H9 (cell line): ENCODE measurements around the gene POLN. TPM values are rescaled to one million over a fixed set of nuclear protein-coding genes. Genes with fewer than 3 reads are reported as not detected.
A peak's percentile ranks its signal among the peaks of the same experiment; 100 is the strongest.

ENCODE experiments used
- DNase-seq: peaks from one replicate; pipeline ENCODE4 v3.0.0-alpha.2; 2017
- H2AFZ ChIP-seq: one replicate; pipeline ENCODE4 v1.6.1; 2013; ENCODE audit warnings: mild to moderate bottlenecking, low read length, control low read depth, moderate library complexity
- H2AK5ac ChIP-seq: 2 replicates; pipeline ENCODE4 v1.6.1; 2013; ENCODE audit warnings: low read length, control low read depth, mixed read lengths; ENCODE audit not compliant: insufficient read length
- H2BK120ac ChIP-seq: one replicate; pipeline ENCODE4 v1.6.1; 2013; ENCODE audit warnings: low read depth, mild to moderate bottlenecking, low read length, control low read depth, inconsistent platforms; ENCODE audit not compliant: poor library complexity, severe bottlenecking
- H2BK12ac ChIP-seq: 2 replicates; pipeline ENCODE4 v1.6.1; 2013; ENCODE audit warnings: low read length, control low read depth, mixed read lengths, low read depth; ENCODE audit not compliant: insufficient read length
- H2BK15ac ChIP-seq: 2 replicates; pipeline ENCODE4 v1.6.1; 2013; ENCODE audit warnings: low read depth, low read length, control low read depth
- H2BK20ac ChIP-seq: one replicate; pipeline ENCODE4 v1.6.1; 2013; ENCODE audit warnings: low read depth, mild to moderate bottlenecking, low read length, control low read depth, inconsistent platforms; ENCODE audit not compliant: poor library complexity, severe bottlenecking
- H2BK5ac ChIP-seq: 2 replicates; pipeline ENCODE4 v1.6.1; 2013; ENCODE audit warnings: low read length, control low read depth, mixed read lengths; ENCODE audit not compliant: insufficient read length
- H3K14ac ChIP-seq: 2 replicates; pipeline ENCODE4 v1.6.1; 2013; ENCODE audit warnings: low read length, control low read depth; ENCODE audit not compliant: insufficient read depth
- H3K18ac ChIP-seq: 2 replicates; pipeline ENCODE4 v1.6.1; 2013; ENCODE audit warnings: low read depth, mild to moderate bottlenecking, mixed read lengths, low read length, control low read depth; ENCODE audit not compliant: insufficient read length
- H3K23ac ChIP-seq: 2 replicates; pipeline ENCODE4 v1.6.1; 2013; ENCODE audit warnings: low read length, control low read depth, mixed read lengths, low read depth; ENCODE audit not compliant: insufficient read length
- H3K23me2 ChIP-seq: 2 replicates; pipeline ENCODE4 v1.6.1; 2013; ENCODE audit warnings: low read depth, mild to moderate bottlenecking, mixed read lengths, low read length, control low read depth; ENCODE audit not compliant: insufficient read length, poor library complexity, severe bottlenecking
- H3K27ac ChIP-seq: 2 replicates; pipeline ENCODE4 v1.5.1; 2013; ENCODE audit warnings: low read length, control low read depth, mixed read lengths, low read depth; ENCODE audit not compliant: insufficient read length
- H3K27me3 ChIP-seq: 2 replicates; pipeline ENCODE4 v1.6.1; 2013; ENCODE audit warnings: low read length, control low read depth, inconsistent platforms; ENCODE audit not compliant: insufficient read depth
- H3K4ac ChIP-seq: 2 replicates; pipeline ENCODE4 v1.6.1; 2013; ENCODE audit warnings: low read depth, mild to moderate bottlenecking, control low read depth, inconsistent platforms, low read length, moderate library complexity
- H3K4me1 ChIP-seq: 2 replicates; pipeline ENCODE4 v1.6.1; 2013; ENCODE audit warnings: low read length, control low read depth, inconsistent platforms; ENCODE audit not compliant: insufficient read depth
- H3K4me2 ChIP-seq: 2 replicates; pipeline ENCODE4 v1.6.1; 2013; ENCODE audit warnings: low read length, control low read depth, mixed read lengths; ENCODE audit not compliant: insufficient read length, insufficient read depth
- H3K56ac ChIP-seq: 2 replicates; pipeline ENCODE4 v1.6.1; 2013; ENCODE audit warnings: low read depth, mild to moderate bottlenecking, mixed read lengths, low read length, control low read depth; ENCODE audit not compliant: insufficient read length
- H3K79me1 ChIP-seq: 2 replicates; pipeline ENCODE4 v1.6.1; 2013; ENCODE audit warnings: low read depth, mild to moderate bottlenecking, moderate library complexity, low read length, control low read depth, inconsistent platforms; ENCODE audit not compliant: insufficient read depth, poor library complexity, severe bottlenecking
- H3K79me2 ChIP-seq: 2 replicates; pipeline ENCODE4 v1.6.1; 2013; ENCODE audit warnings: low read length, control low read depth, inconsistent platforms; ENCODE audit not compliant: insufficient read depth
- H3K9ac ChIP-seq: 2 replicates; pipeline ENCODE4 v1.6.1; 2013; ENCODE audit warnings: low read length, control low read depth, mixed read lengths; ENCODE audit not compliant: insufficient read length; ENCODE audit errors: extremely low read depth
- H3K9me3 ChIP-seq: one replicate; pipeline ENCODE4 v1.6.1; 2013; ENCODE audit warnings: low read depth, low read length, inconsistent platforms; ENCODE audit not compliant: control insufficient read depth
- H3T11ph ChIP-seq: one replicate; pipeline ENCODE4 v1.6.1; 2013; ENCODE audit warnings: mild to moderate bottlenecking, low read length, control low read depth, inconsistent platforms
- H4K20me1 ChIP-seq: one replicate; pipeline ENCODE4 v1.6.1; 2013; ENCODE audit not compliant: control insufficient read depth, insufficient read length, insufficient read depth
- H4K5ac ChIP-seq: 2 replicates; pipeline ENCODE4 v1.6.1; 2013; ENCODE audit warnings: low read depth, mild to moderate bottlenecking, mixed read lengths, low read length, control low read depth; ENCODE audit not compliant: insufficient read length
- H4K8ac ChIP-seq: replicated peaks from 2 replicates; pipeline ENCODE4 v1.6.1; 2013; ENCODE audit warnings: low read length, control low read depth, mixed read lengths, low read depth; ENCODE audit not compliant: insufficient read length
- H4K91ac ChIP-seq: 2 replicates; pipeline ENCODE4 v1.6.1; 2013; ENCODE audit warnings: low read depth, mild to moderate bottlenecking, moderate library complexity, mixed read lengths, low read length, control low read depth; ENCODE audit not compliant: insufficient read length
- H3K27ac Mint-ChIP-seq, 3 experiments: 2 replicates in 2 of 3; 3 replicates in 1 of 3; pipeline ENCODE4 v1.8.0; 2020 to 2021; ENCODE audit warnings: mixed read lengths in 3 of 3, mild to moderate bottlenecking in 1 of 3, moderate library complexity in 1 of 3
- H3K27me3 Mint-ChIP-seq: 2 replicates; pipeline ENCODE4 v1.8.0; 2021; ENCODE audit warnings: low read depth, mild to moderate bottlenecking, moderate library complexity, mixed read lengths
- H3K36me3 Mint-ChIP-seq, 3 experiments: 2 replicates in 2 of 3; 3 replicates in 1 of 3; pipeline ENCODE4 v1.8.0; 2020 to 2021; ENCODE audit warnings: low read depth in 3 of 3, mixed read lengths in 3 of 3; ENCODE audit not compliant: insufficient read depth in 1 of 3
- H3K4me1 Mint-ChIP-seq, 2 experiments: 2 replicates each; pipeline ENCODE4 v1.8.0; 2020; ENCODE audit warnings: mixed read lengths in 2 of 2
- H3K4me3 Mint-ChIP-seq, 2 experiments: 2 replicates in 1 of 2; 3 replicates in 1 of 2; pipeline ENCODE4 v1.8.0; 2020 to 2021; ENCODE audit warnings: mild to moderate bottlenecking in 2 of 2, mixed read lengths in 2 of 2, moderate library complexity in 1 of 2
- H3K9me3 Mint-ChIP-seq, 2 experiments: 2 replicates in 1 of 2; 3 replicates in 1 of 2; pipeline ENCODE4 v1.8.0; 2020; ENCODE audit warnings: mild to moderate bottlenecking in 2 of 2, mixed read lengths in 2 of 2, moderate library complexity in 1 of 2
- WGBS: extraction: QIAGEN DNeasy Blood & Tissue Kit; methylation state at CpG from one replicate; pipeline ENCODE4 v1.1.7; 2013; ENCODE audit warnings: missing lambda C conversion rate, low lambda C conversion rate, mixed read lengths; ENCODE audit not compliant: insufficient read length; ENCODE audit errors: extremely low coverage; 5-methylcytosine and 5-hydroxymethylcytosine counted together
- total RNA-seq: library from RNA; stranded (reverse); gene quantifications from 2 replicates; pipeline ENCODE4 v1.2.1, GENCODE V29; 2021
- TF ChIP-seq, protein P1 (sequence below): fragments of 200-600 bp; sonication (generic); conservative IDR thresholded peaks from 3 replicates; pipeline ENCODE4 v1.8.0; 2021; ENCODE audit warnings: antibody characterized with exemption, mild to moderate bottlenecking

Gene POLN
- total RNA-seq, 1 experiment from 2014 or later: 0.74 TPM

DNA sequence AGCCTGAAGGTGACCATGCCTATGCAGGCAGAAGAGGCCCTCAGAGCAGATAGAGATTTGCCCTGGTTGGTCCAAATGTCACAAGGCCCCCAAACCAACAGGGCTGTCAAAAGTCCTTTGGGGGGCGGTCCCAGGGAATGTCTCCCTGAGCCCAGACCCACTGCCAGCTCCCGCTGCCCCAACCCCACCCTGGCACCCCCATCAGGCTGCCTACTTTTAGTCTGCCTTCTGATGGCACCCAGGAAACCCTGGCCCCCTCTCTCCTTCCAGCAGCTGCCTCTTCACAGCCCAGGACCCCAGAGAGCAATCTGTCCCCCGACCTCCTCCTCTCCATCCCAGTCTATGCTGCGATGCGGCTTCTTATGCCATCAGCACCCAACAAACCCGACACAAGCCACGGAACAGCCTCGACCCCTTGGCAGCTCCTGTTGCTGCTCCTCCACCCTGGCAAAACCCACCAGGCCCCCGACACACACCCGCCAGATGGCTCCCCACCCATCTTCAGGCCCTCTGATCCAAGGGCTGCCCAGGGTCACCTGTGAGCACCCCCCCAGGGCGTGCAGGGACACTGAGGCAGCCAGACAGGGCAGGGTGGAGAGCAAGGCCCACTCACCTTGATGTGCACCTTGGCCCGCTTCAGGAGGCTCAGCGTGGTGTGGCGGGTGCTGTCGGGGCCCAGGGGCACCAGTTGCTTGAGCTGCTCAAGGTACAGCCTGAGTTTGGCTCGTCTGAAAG lies 10.0 kb upstream of the POLN start:
- H3K4me3 Mint-ChIP-seq: no peak overlapping the region; a peak in 2 of 5 replicates
- Histone ChIP-seq H3K9me3 (no peaks in the 10 kb centered on the region), H3K23me2 (no peaks in the 10 kb centered on the region), H3K79me2 (no peaks in the 10 kb centered on the region), H3K14ac (no peak overlapping the region), H3K23ac (no peak overlapping the region), H3T11ph (no peak overlapping the region), H3K9ac (no peak overlapping the region), H2BK120ac (no peak overlapping the region), H3K56ac (no peak overlapping the region), H4K5ac (no peak overlapping the region), H3K4me2 (no peak overlapping the region), H3K27ac (no peak overlapping the region), H2BK20ac (no peak overlapping the region), H2BK5ac (no peak overlapping the region), H3K79me1 (no peaks in the 10 kb centered on the region), H3K27me3 (no peaks in the 10 kb centered on the region), H4K20me1 (no peaks in the 10 kb centered on the region), H4K8ac (no peak overlapping the region), H3K4me1 (no peaks in the 10 kb centered on the region), H2AK5ac (no peak overlapping the region), H2BK15ac (no peak overlapping the region), H2AFZ (no peak overlapping the region), H4K91ac (no peak overlapping the region), H3K18ac (no peak overlapping the region), H3K4ac (no peak overlapping the region), H2BK12ac (no peak overlapping the region)
- peaks cover 5 to 18% (median 12%) of the 10 kb centered on the region in 3 experiments; a peak in 5 of 7 replicates for H3K36me3 Mint-ChIP-seq
- no peak for DNase-seq
- no CpG with 5 or more reads among the region's 16 CpGs for WGBS
- peak overlapping the region in 1 of 3 experiments; percentile 30; a peak in 2 of 7 replicates for H3K27ac Mint-ChIP-seq
- no peaks in the 10 kb centered on the region for H3K9me3 Mint-ChIP-seq
- no peaks in the 10 kb centered on the region for H3K27me3 Mint-ChIP-seq
- TF ChIP-seq, protein P1, sequence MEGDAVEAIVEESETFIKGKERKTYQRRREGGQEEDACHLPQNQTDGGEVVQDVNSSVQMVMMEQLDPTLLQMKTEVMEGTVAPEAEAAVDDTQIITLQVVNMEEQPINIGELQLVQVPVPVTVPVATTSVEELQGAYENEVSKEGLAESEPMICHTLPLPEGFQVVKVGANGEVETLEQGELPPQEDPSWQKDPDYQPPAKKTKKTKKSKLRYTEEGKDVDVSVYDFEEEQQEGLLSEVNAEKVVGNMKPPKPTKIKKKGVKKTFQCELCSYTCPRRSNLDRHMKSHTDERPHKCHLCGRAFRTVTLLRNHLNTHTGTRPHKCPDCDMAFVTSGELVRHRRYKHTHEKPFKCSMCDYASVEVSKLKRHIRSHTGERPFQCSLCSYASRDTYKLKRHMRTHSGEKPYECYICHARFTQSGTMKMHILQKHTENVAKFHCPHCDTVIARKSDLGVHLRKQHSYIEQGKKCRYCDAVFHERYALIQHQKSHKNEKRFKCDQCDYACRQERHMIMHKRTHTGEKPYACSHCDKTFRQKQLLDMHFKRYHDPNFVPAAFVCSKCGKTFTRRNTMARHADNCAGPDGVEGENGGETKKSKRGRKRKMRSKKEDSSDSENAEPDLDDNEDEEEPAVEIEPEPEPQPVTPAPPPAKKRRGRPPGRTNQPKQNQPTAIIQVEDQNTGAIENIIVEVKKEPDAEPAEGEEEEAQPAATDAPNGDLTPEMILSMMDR: no peak
- no peaks in the 10 kb centered on the region for H3K4me1 Mint-ChIP-seq
